ENCODE measurements around the gene KCP. TPM values are rescaled to one million over a fixed set of nuclear protein-coding genes. Genes with fewer than 3 reads are reported as not detected.

KCP gene
- total RNA-seq, 1 experiment from 2014 or later, result 5.3 TPM

GRCh38 chr7:128841921-128842673, 68.4 kb downstream of the KCP start:
- no peak overlapping the region for H3K14ac ChIP-seq (ENCODE audit: insufficient read depth, low read length)
- no peaks in the 10 kb centered on the region for H3K23me2 ChIP-seq (ENCODE audit: insufficient read length, low read depth, low read length, poor library complexity, severe bottlenecking)
- H2BK15ac ChIP-seq (ENCODE audit: low read depth, low read length), result no peak overlapping the region
- no peaks in the 10 kb centered on the region for H3K79me2 ChIP-seq (ENCODE audit: insufficient read depth, low read length)
- H3K27me3 Mint-ChIP-seq (ENCODE audit: low read depth), result no peaks in the 10 kb centered on the region
- H3K4me2 ChIP-seq (ENCODE audit: insufficient read depth, insufficient read length, low read length), result no peak overlapping the region
- H4K91ac ChIP-seq (ENCODE audit: insufficient read length, low read depth, low read length), result no peak overlapping the region
- H2AFZ ChIP-seq (ENCODE audit: low read length), result no peak overlapping the region
- TF ChIP-seq CTCF (conservative IDR thresholded peaks at IDR 0.05), result peak; percentile 100
- H3K9me3 ChIP-seq (ENCODE audit: control insufficient read depth, low read depth, low read length), result no peaks in the 10 kb centered on the region
- H3K36me3 Mint-ChIP-seq (ENCODE audit: insufficient read depth in 1 of 3, low read depth in 3 of 3), result peaks cover 0 to 6% (median 0%) of the 10 kb centered on the region in 3 experiments; a peak in 2 of 7 replicates
- no peaks in the 10 kb centered on the region for H3K79me1 ChIP-seq (ENCODE audit: insufficient read depth, low read depth, low read length, poor library complexity, severe bottlenecking)
- no peak overlapping the region for H3K23ac ChIP-seq (ENCODE audit: insufficient read length, low read depth, low read length)
- no peaks in the 10 kb centered on the region for H3K9me3 Mint-ChIP-seq
- H3K9ac ChIP-seq (ENCODE audit: extremely low read depth, insufficient read length, low read length), result no peak overlapping the region
- H3K27ac Mint-ChIP-seq, result no peak overlapping the region
- H3K56ac ChIP-seq (ENCODE audit: insufficient read length, low read depth, low read length), result no peak overlapping the region
- H3K4me1 Mint-ChIP-seq, result peaks cover 2 to 14% of the 10 kb centered on the region in 2 experiments
- H2BK12ac ChIP-seq (ENCODE audit: insufficient read length, low read depth, low read length), result no peak overlapping the region
- H4K5ac ChIP-seq (ENCODE audit: insufficient read length, low read depth, low read length), result no peak overlapping the region
- H2BK5ac ChIP-seq (ENCODE audit: insufficient read length, low read length), result no peak overlapping the region
- H3K18ac ChIP-seq (ENCODE audit: insufficient read length, low read depth, low read length), result no peak overlapping the region
- no peak overlapping the region for H3T11ph ChIP-seq (ENCODE audit: low read length)
- no CpG with 5 or more reads among the region's 35 CpGs for WGBS (ENCODE audit: extremely low coverage, insufficient read length, low lambda C conversion rate)
- no peak overlapping the region for H4K8ac ChIP-seq (replicated peaks; ENCODE audit: insufficient read length, low read depth, low read length)
- H2AK5ac ChIP-seq (ENCODE audit: insufficient read length, low read length), result no peak overlapping the region
- H3K4ac ChIP-seq (ENCODE audit: low read depth, low read length), result no peak overlapping the region
- peak; percentile 84 for DNase-seq
- no peaks in the 10 kb centered on the region for H3K4me1 ChIP-seq (ENCODE audit: insufficient read depth, low read length)
- no peak overlapping the region for H3K27ac ChIP-seq (ENCODE audit: insufficient read length, low read depth, low read length)
- H2BK20ac ChIP-seq (ENCODE audit: low read depth, low read length, poor library complexity, severe bottlenecking), result no peak overlapping the region
- no peaks in the 10 kb centered on the region for H4K20me1 ChIP-seq (ENCODE audit: control insufficient read depth, insufficient read depth, insufficient read length)
- H3K27me3 ChIP-seq (ENCODE audit: insufficient read depth, low read length), result no peaks in the 10 kb centered on the region
- peak overlapping the region in 1 of 2 experiments; percentile 19; a peak in 1 of 5 replicates for H3K4me3 Mint-ChIP-seq
- no peak overlapping the region for H2BK120ac ChIP-seq (ENCODE audit: low read depth, low read length, poor library complexity, severe bottlenecking)
